NCI-H1694 treated with DMSO at 0.1 percent for 48 hours (cell line): ENCODE results near the gene EIF1B.

Experiments
- DNase-seq: peaks from one replicate; lab custom pipeline; 2025; lab: John Stamatoyannopoulos, UW

The EIF1B gene

DNA sequence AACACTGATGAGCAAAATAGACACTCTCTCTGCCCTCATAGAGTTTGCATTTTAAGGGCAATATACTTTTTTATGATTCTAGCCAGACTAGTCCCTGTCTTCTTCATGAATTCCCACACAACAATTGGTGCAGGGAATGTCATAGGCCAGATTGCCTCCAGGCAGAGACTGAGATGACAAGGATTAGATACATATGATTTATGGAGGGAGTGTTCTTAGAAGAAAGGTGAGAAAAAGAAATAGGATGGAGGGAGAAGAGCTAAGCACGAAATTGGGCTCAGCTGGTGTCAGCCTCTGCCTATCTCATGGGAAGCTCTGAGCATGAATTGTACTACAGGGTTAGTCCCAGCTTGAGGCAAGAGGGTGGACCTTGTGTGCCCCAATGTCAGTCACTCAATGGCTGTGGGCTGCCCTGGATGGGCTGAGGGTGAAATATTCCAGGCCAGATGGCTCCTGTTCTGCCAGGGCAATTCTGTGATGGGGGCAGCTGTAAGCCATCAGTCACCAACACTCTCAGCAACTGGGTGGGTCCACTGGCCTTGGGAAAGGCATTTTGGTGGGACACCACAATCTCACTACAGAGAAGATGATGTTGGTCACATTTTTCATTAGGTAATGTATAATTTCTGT is 31.1 kb downstream of the EIF1B start:
- no peak for DNase-seq

DNA sequence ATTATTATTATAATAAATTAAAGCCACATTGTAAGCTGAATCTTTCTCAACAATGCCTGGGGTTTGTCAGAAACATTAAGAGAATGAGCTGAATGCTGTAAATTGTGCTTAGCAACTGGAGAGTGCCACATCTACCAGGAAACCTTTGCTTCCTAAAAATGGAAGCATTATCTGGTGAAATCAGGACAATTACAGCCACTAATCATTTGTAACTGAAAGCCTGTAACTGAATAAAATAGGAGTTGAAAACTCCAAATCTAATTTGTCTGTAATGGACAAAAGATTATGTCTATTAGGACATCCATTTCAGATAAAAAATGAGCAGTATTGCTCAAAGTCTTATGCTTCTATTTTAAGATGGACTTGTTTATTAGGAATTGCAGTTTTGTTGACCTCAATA is 32.2 kb downstream of the EIF1B start:
- no peak for DNase-seq

DNA sequence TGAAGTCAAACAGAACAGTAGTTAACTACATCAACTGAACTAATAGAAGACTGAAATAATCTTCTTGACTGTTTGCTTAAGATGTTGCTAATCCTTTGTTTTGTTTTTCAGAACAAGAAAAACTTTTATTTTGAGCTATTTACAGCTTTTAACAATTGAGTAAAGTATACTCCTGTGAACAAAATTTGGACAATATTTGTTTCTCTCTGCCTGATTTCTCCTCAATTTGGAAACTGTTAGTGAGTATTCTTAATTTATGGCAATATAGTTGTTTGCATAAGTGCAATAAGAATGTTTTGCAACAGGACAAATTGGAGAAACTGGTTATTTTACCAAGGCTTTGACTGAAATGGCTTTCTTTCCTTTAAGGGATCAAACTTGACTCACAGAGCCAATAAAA is 41.0 kb downstream of the EIF1B start:
- DNase-seq, result no peak

DNA sequence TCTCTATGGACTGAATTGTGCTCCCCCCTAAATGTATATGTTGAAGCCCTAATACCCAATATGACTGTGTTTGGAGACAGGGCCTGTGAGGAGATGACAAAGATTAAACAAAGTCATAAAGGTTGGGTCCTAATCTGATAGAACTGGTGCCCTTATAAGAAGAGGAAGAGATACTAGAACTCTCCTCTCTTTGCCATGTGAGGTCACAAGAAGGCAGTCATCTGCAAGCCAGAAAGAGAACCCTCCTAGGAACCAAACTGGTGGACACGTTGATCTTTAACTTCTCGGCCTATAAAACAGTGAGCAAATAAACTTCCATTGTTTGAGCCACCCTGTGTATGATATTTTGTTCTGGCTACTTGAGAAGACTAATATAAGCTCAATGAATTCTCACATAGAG is 45.9 kb downstream of the EIF1B start:
- no peak for DNase-seq

DNA sequence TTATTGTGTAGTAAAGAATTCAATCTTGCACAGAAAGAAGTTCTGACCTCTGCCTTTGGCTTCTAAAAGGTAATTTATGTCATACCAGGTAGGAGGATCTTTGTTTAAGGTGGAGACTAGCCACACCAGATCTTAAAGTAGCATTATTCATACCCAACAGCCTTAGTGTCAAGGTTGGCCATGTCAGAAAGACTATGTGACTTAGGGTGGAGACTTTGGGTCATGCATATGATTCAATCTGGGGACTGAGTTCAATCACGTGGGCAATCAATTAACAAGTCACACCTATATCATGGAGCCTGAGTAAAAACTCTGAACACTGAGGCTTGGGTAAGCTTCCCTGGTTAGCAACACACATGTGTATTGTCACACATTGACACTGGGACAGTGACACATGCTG is 48.9 kb downstream of the EIF1B start:
- no peak for DNase-seq
